GM06990 (cell line): ENCODE data around the gene SLC7A8.

Experiments used
- DNase-seq: peaks from one replicate; pipeline ENCODE4 v3.0.0-alpha.2; 2011; ENCODE audit not compliant: insufficient read length; ENCODE audit errors: extremely low read depth
- H3K27me3 ChIP-seq: replicated peaks from 2 replicates; pipeline ENCODE4 v1.6.0; 2011; ENCODE audit warnings: low read length; ENCODE audit not compliant: control insufficient read depth, insufficient read depth
- H3K36me3 ChIP-seq: 2 replicates; pipeline ENCODE4 v1.5.1; 2011; ENCODE audit warnings: low read length; ENCODE audit not compliant: control insufficient read depth, insufficient read depth
- H3K4me3 ChIP-seq: replicated peaks from 2 replicates; pipeline ENCODE4 v1.5.1; 2011; ENCODE audit warnings: low read depth, mild to moderate bottlenecking, control low read depth, low read length
- CTCF ChIP-seq: IDR thresholded peaks from 2 replicates; pipeline ENCODE4 v1.5.1; 2011; ENCODE audit warnings: low read length, control low read depth, mild to moderate bottlenecking, inconsistent platforms; ENCODE audit not compliant: insufficient read depth, poor library complexity, severe bottlenecking

Gene SLC7A8

GRCh38 chr14:23105348-23105824 is 78.1 kb downstream of the SLC7A8 start:
- DNase-seq: no peak
- TF ChIP-seq CTCF: no peak
- Histone ChIP-seq H3K36me3 (no peaks in the 10 kb centered on the region), H3K4me3 (no peak overlapping the region), H3K27me3 (no peaks in the 10 kb centered on the region)

- DNase-seq: no peak
- TF ChIP-seq CTCF: no peak
- Histone ChIP-seq H3K4me3 (no peak within 1 kb of the TSS), H3K27me3 (no peaks in the 10 kb centered on the region), H3K36me3 (no peaks in the 10 kb centered on the region)
Measured at GRCh38 chr14:23104591-23105347, 78.7 kb downstream of the SLC7A8 start, which contains the start of gene CIROP. Gene CIROP (minus strand): TSS chr14:23104989. CDS start chr14:23104920, 69 bp downstream.

- no peak overlapping the region for H3K4me3 ChIP-seq
- H3K27me3 ChIP-seq: no peaks in the 10 kb centered on the region
- no peaks in the 10 kb centered on the region for H3K36me3 ChIP-seq
- TF ChIP-seq CTCF: no peak
- DNase-seq: no peak
Measured at GRCh38 chr14:23104070-23104590, 79.3 kb downstream of the SLC7A8 start.

- H3K4me3 ChIP-seq: no peak overlapping the region
- no peaks in the 10 kb centered on the region for H3K27me3 ChIP-seq
- TF ChIP-seq CTCF: no peak
- H3K36me3 ChIP-seq: no peaks in the 10 kb centered on the region
- no peak for DNase-seq
Measured at GRCh38 chr14:23103581-23103980, 79.9 kb downstream of the SLC7A8 start.

- TF ChIP-seq CTCF: no peak
- no peaks in the 10 kb centered on the region for H3K27me3 ChIP-seq
- peaks cover 4% of the 10 kb centered on the region for H3K36me3 ChIP-seq
- no peak overlapping the region for H3K4me3 ChIP-seq
- DNase-seq: no peak
Measured at GRCh38 chr14:23102801-23103200, 80.7 kb downstream of the SLC7A8 start.
